Lower lobe of right lung (tissue), 2 donors: Measurements from ENCODE around the gene DOCK8. TPM values are rescaled to one million over a fixed set of nuclear protein-coding genes. Genes with fewer than 3 reads are reported as not detected.

ENCODE experiments used
- ATAC-seq, 2 donors: fragments of 200-7000 bp; cut with Tn5 transposase; one replicate each; pipeline ENCODE4 v1.9.1; 2020 to 2022; ENCODE audit warnings: mild to moderate bottlenecking in 2 of 2, moderate library complexity in 2 of 2
- DNase-seq: peaks from one replicate; pipeline ENCODE4 v3.0.0-alpha.2; 2020
- H3K27ac ChIP-seq: fragments of 200-600 bp; one replicate; pipeline ENCODE4 v1.8.0; 2022
- H3K27me3 ChIP-seq: fragments of 200-600 bp; one replicate; pipeline ENCODE4 v1.8.0; 2022; ENCODE audit warnings: low read depth
- H3K36me3 ChIP-seq: fragments of 200-600 bp; one replicate; pipeline ENCODE4 v1.8.0; 2022; ENCODE audit warnings: mild to moderate bottlenecking
- H3K4me1 ChIP-seq: fragments of 200-600 bp; one replicate; pipeline ENCODE4 v1.8.0; 2022
- H3K4me3 ChIP-seq: fragments of 200-600 bp; one replicate; pipeline ENCODE4 v1.8.0; 2022; ENCODE audit warnings: mild to moderate bottlenecking
- H3K9me3 ChIP-seq: fragments of 200-600 bp; one replicate; pipeline ENCODE4 v1.8.0; 2022
- intact Hi-C: fragments of 100-400 bp; cut with DNase I; formaldehyde crosslinking; loops from one replicate; pipeline ENCODE4 v1.11.0; 2022
- total RNA-seq: library from RNA; stranded (reverse); fragmentation: NEBNext Ultra II Directional; extraction: Animal tissue kit (Norgen Biotek cat#: 25700); gene quantifications from one replicate; pipeline ENCODE4 v1.2.1, GENCODE V29; 2021
- TF ChIP-seq, protein P1 (sequence below): fragments of 200-600 bp; IDR thresholded peaks from one replicate; pipeline ENCODE4 v1.8.0; 2022; ENCODE audit warnings: antibody characterized with exemption, mild to moderate bottlenecking
- donor health status: DM: no; HTN: yes; CAD: no; lungs with severe emphysema.

Gene DOCK8
- total RNA-seq, 1 donor from 2014 or later: 112 TPM

DNA sequence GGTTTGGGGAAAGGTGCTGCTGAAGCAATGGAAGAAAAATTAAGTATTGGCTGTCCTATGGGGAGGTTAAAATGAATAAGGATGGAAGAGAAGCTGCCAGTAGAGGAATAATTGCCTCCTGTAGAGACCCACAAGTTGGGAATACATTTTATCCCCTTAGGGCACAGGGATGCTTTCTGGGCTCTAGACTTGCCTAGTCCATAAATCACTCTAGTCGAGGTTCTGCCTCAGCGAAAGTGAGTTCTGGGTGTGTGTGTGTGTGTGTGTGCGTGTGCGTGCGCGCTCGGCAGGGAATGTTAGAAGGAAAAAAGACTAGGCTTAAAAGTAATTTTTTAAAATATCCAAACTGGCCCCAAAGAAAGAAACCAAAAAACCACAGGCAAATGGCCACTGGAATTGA, 291.6 kb downstream of the DOCK8 start:
- Histone ChIP-seq H3K4me1 (peaks cover 21% of the 10 kb centered on the region), H3K4me3 (peak overlapping the region; percentile 76), H3K27me3 (no peaks in the 10 kb centered on the region), H3K27ac (peak overlapping the region; percentile 31), H3K9me3 (no peaks in the 10 kb centered on the region), H3K36me3 (no peaks in the 10 kb centered on the region)
- DNase-seq (no peak), ATAC-seq (no peak)
- TF ChIP-seq, protein P1, sequence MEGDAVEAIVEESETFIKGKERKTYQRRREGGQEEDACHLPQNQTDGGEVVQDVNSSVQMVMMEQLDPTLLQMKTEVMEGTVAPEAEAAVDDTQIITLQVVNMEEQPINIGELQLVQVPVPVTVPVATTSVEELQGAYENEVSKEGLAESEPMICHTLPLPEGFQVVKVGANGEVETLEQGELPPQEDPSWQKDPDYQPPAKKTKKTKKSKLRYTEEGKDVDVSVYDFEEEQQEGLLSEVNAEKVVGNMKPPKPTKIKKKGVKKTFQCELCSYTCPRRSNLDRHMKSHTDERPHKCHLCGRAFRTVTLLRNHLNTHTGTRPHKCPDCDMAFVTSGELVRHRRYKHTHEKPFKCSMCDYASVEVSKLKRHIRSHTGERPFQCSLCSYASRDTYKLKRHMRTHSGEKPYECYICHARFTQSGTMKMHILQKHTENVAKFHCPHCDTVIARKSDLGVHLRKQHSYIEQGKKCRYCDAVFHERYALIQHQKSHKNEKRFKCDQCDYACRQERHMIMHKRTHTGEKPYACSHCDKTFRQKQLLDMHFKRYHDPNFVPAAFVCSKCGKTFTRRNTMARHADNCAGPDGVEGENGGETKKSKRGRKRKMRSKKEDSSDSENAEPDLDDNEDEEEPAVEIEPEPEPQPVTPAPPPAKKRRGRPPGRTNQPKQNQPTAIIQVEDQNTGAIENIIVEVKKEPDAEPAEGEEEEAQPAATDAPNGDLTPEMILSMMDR: no peak
- intact Hi-C loops: no loop called here

DNA sequence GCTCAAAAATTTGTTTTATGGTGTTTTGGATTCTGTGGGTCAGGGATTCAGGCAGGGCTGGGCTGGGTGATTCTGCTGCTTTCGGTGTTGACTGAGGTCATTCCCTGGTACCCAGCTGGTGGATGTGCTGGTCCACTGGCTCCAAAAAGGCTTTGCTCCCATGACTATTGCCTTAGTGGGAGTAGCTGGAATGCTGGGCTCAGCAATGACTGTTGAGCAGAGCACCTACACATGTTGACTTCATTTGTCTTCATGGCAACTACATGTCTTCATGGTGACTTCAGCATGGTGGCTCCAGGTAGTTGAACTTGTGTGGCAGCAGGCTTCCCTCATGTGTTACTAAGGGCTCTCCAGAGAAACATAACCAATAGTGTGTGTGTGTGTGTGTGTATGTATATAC, 297.2 kb downstream of the DOCK8 start:
- Histone ChIP-seq H3K27ac (no peak overlapping the region), H3K36me3 (no peaks in the 10 kb centered on the region), H3K27me3 (no peaks in the 10 kb centered on the region), H3K4me3 (no peak overlapping the region), H3K9me3 (no peaks in the 10 kb centered on the region), H3K4me1 (peaks cover 6% of the 10 kb centered on the region)
- intact Hi-C loops: no loop called here
- DNase-seq (no peak), ATAC-seq (no peak)
- TF ChIP-seq, protein P1: no peak

DNA sequence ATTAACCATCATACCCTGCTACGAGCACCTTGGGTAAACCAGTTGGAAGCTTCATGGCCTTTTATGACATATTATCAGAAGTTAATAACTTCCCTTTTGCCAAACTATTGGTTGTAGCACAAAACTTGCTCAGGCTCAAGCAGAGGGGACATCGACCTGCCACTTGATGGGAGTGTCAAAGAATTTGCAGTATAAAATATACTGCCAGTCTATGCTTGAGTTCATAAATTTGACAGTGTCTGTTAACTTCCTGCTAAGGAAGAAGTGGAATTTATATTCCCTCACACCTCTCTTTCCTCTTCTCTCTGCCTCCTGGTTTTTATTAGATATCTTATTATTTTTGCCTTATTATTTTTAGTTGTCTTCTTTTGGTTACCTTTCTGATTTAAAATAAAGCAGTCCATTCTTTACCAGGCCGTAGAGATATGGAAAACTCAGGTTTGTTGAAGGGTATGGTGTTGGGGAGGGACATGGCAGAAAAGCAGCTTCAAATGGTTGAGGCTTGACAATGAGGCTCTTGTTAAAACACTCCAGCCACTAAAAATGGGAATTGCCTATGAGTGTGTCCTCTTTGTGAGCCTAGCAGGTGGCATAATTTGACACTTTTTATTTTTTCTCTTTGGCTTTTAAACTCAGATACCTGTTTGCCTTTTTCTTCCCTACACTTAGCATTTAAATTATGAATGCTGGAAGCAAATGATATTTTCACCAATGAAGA, 298.0 kb downstream of the DOCK8 start:
- DNase-seq (no peak), ATAC-seq (no peak)
- H3K27me3 ChIP-seq: no peaks in the 10 kb centered on the region
- peaks cover 6% of the 10 kb centered on the region for H3K4me1 ChIP-seq
- TF ChIP-seq, protein P1: no peak
- no peaks in the 10 kb centered on the region for H3K36me3 ChIP-seq
- no peaks in the 10 kb centered on the region for H3K9me3 ChIP-seq
- H3K4me3 ChIP-seq: no peak overlapping the region
- H3K27ac ChIP-seq: no peak overlapping the region
- intact Hi-C loops: no loop called here

Other genes with a start within 250 kb of the DOCK8 start
- gene WASHC1, start 185.4 kb upstream of the DOCK8 start, total RNA-seq: 25.1 TPM
- 0.32 TPM for gene FOXD4, start 96.4 kb upstream of the DOCK8 start, total RNA-seq
- 28.4 TPM for gene ZNG1A, start 35.8 kb upstream of the DOCK8 start, total RNA-seq